ENCODE measurements around the gene SLC9A3. TPM values are rescaled to one million over a fixed set of nuclear protein-coding genes. Genes with fewer than 3 reads are reported as not detected.

The SLC9A3 gene
- total RNA-seq, 1 experiment from 2014 or later = 0.85 TPM

DNA sequence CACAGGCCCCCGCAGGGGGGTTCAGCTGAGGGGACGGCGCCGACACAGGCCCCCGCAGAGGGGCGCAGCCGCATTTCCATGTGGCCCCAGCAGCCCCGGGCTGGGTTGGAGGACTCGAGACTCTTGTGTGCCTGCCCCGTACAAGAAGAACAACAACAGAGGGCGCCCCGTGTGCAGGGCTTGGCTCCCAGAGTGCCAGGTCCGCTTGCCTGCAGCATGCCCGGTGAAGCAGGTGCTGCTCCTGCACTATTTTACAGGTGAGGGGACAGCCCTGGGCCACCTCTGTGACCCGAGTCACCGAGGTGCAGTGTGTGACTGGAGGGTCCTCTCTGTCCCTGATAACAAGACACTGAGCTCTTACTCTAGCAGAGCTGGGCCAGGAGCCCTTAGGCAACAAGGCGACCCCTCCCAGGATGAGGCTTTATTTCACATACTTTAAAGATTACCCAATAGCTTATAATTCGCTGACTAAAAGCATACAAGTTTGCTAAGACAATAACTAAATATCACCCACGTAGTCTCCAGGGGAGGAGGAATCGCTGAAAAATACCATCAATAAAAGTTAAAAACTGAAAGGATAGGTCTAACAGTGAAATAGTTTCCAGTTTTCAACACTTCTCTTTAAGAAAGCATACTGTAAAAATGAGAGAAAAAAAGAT is 41.7 kb upstream of the SLC9A3 start:
- no peaks in the 10 kb centered on the region for H4K20me1 ChIP-seq (ENCODE audit: control insufficient read depth, insufficient read depth, insufficient read length)
- Mint-ChIP-seq H3K27me3 (ENCODE audit: low read depth) (peaks cover 40% of the 10 kb centered on the region), H3K4me3 (peak overlapping the region; percentile 22 to 67; a peak in 4 of 5 replicates), H3K4me1 (peaks cover 3% of the 10 kb centered on the region in 2 experiments; a peak in 2 of 4 replicates), H3K27ac (no peak overlapping the region), H3K36me3 (ENCODE audit: insufficient read depth in 1 of 3, low read depth in 3 of 3) (no peaks in the 10 kb centered on the region), H3K9me3 (peaks cover 0 to 3% of the 10 kb centered on the region in 2 experiments; a peak in 1 of 5 replicates)
- H3K9ac ChIP-seq (ENCODE audit: extremely low read depth, insufficient read length, low read length) = no peak overlapping the region
- no peaks in the 10 kb centered on the region for H3K79me2 ChIP-seq (ENCODE audit: insufficient read depth, low read length)
- no peak overlapping the region for H3T11ph ChIP-seq (ENCODE audit: low read length)
- H2AFZ ChIP-seq (ENCODE audit: low read length) = no peak overlapping the region
- no peak overlapping the region for H3K14ac ChIP-seq (ENCODE audit: insufficient read depth, low read length)
- TF ChIP-seq, protein P1, sequence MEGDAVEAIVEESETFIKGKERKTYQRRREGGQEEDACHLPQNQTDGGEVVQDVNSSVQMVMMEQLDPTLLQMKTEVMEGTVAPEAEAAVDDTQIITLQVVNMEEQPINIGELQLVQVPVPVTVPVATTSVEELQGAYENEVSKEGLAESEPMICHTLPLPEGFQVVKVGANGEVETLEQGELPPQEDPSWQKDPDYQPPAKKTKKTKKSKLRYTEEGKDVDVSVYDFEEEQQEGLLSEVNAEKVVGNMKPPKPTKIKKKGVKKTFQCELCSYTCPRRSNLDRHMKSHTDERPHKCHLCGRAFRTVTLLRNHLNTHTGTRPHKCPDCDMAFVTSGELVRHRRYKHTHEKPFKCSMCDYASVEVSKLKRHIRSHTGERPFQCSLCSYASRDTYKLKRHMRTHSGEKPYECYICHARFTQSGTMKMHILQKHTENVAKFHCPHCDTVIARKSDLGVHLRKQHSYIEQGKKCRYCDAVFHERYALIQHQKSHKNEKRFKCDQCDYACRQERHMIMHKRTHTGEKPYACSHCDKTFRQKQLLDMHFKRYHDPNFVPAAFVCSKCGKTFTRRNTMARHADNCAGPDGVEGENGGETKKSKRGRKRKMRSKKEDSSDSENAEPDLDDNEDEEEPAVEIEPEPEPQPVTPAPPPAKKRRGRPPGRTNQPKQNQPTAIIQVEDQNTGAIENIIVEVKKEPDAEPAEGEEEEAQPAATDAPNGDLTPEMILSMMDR (conservative IDR thresholded peaks at IDR 0.05) = peak; percentile 21; the same call in 1 of the 3 replicates
- no peaks in the 10 kb centered on the region for H3K9me3 ChIP-seq (ENCODE audit: control insufficient read depth, low read depth, low read length)
- no peak overlapping the region for H2BK20ac ChIP-seq (ENCODE audit: low read depth, low read length, poor library complexity, severe bottlenecking)
- no peak overlapping the region for H2BK120ac ChIP-seq (ENCODE audit: low read depth, low read length, poor library complexity, severe bottlenecking)
- H2BK12ac ChIP-seq (ENCODE audit: insufficient read length, low read depth, low read length) = no peak overlapping the region
- H3K4me1 ChIP-seq (ENCODE audit: insufficient read depth, low read length) = no peaks in the 10 kb centered on the region
- no peak overlapping the region for H3K4ac ChIP-seq (ENCODE audit: low read depth, low read length)
- peak overlapping the region; percentile 43 for H3K4me2 ChIP-seq (ENCODE audit: insufficient read depth, insufficient read length, low read length)
- H3K23me2 ChIP-seq (ENCODE audit: insufficient read length, low read depth, low read length, poor library complexity, severe bottlenecking) = no peaks in the 10 kb centered on the region
- no peak overlapping the region for H2BK5ac ChIP-seq (ENCODE audit: insufficient read length, low read length)
- H3K56ac ChIP-seq (ENCODE audit: insufficient read length, low read depth, low read length) = no peak overlapping the region
- DNase-seq = peak; percentile 64
- no peak overlapping the region for H2AK5ac ChIP-seq (ENCODE audit: insufficient read length, low read length)
- no peak overlapping the region for H3K23ac ChIP-seq (ENCODE audit: insufficient read length, low read depth, low read length)
- H4K91ac ChIP-seq (ENCODE audit: insufficient read length, low read depth, low read length) = no peak overlapping the region
- H2BK15ac ChIP-seq (ENCODE audit: low read depth, low read length) = no peak overlapping the region
- no peaks in the 10 kb centered on the region for H3K79me1 ChIP-seq (ENCODE audit: insufficient read depth, low read depth, low read length, poor library complexity, severe bottlenecking)
- no peak overlapping the region for H4K8ac ChIP-seq (replicated peaks; ENCODE audit: insufficient read length, low read depth, low read length)
- peaks cover 2% of the 10 kb centered on the region; the same call in 1 of the 2 replicates for H3K27me3 ChIP-seq (ENCODE audit: insufficient read depth, low read length)
- H4K5ac ChIP-seq (ENCODE audit: insufficient read length, low read depth, low read length) = no peak overlapping the region
- WGBS (ENCODE audit: extremely low coverage, insufficient read length, low lambda C conversion rate) = no CpG with 5 or more reads among the region's 20 CpGs
- H3K18ac ChIP-seq (ENCODE audit: insufficient read length, low read depth, low read length) = no peak overlapping the region
- H3K27ac ChIP-seq (ENCODE audit: insufficient read length, low read depth, low read length) = no peak overlapping the region

Measured in H9 (cell line).